GM18867 (cell line): Measurements from ENCODE around the gene MAGIX.
A peak's percentile ranks its signal among the peaks of the same experiment; 100 is the strongest.
"Not testable (repeated sequence)": the region's sequence is repeated elsewhere in the genome, so short reads cannot be mapped to it uniquely, and the experiment has no call there.

Experiments used
- ATAC-seq: cut with Tn5 transposase; IDR thresholded peaks from one replicate; pipeline ENCODE4 v1.9.1; 2021; ENCODE audit warnings: mild to moderate bottlenecking, moderate library complexity; ENCODE audit not compliant: unreplicated experiment

MAGIX gene

GRCh38 chrX:49157194-49157593 is 5.4 kb upstream of the MAGIX start:
- ATAC-seq, result no peak

- ATAC-seq, result no peak
Observed at GRCh38 chrX:49160908-49161307, 1.6 kb upstream of the MAGIX start.

- ATAC-seq, result no peak
Observed at GRCh38 chrX:49161632-49162031, 926 bp upstream of the MAGIX start.

GRCh38 chrX:49163555-49164419 is 1.2 kb downstream of the MAGIX start:
- peak; percentile 50 for ATAC-seq

- ATAC-seq, result no peak
Observed at GRCh38 chrX:49164589-49165360, 2.2 kb downstream of the MAGIX start.

GRCh38 chrX:49165901-49166881 is 3.6 kb downstream of the MAGIX start:
- ATAC-seq, result peak; percentile 48

GRCh38 chrX:49166914-49167739 is 4.6 kb downstream of the MAGIX start:
- ATAC-seq, result peak; percentile 21

- no peak for ATAC-seq
Observed at GRCh38 chrX:49167740-49168108, 5.2 kb downstream of the MAGIX start.

- peak; percentile 30 for ATAC-seq
Observed at GRCh38 chrX:49171752-49172279, 9.3 kb downstream of the MAGIX start, which contains the start of gene PLP2. PLP2 (plus strand) TSS chrX:49171898; CDS start chrX:49172001, 103 bp downstream.

- ATAC-seq, result peak; percentile 71
Observed at GRCh38 chrX:49172280-49172780, 9.8 kb downstream of the MAGIX start.

GRCh38 chrX:49173544-49173943 is 11.0 kb downstream of the MAGIX start:
- ATAC-seq, result not testable (repeated sequence)

- ATAC-seq, result no peak
Observed at GRCh38 chrX:49174723-49175122, 12.2 kb downstream of the MAGIX start.

- no peak for ATAC-seq
Observed at GRCh38 chrX:49175435-49176274, 13.1 kb downstream of the MAGIX start.

GRCh38 chrX:49176421-49177326 is 14.1 kb downstream of the MAGIX start:
- no peak for ATAC-seq

GRCh38 chrX:49177338-49177833 is 14.8 kb downstream of the MAGIX start:
- ATAC-seq, result no peak

GRCh38 chrX:49177873-49178480 is 15.4 kb downstream of the MAGIX start:
- ATAC-seq, result no peak

- ATAC-seq, result no peak
Observed at GRCh38 chrX:49178537-49178936, 16.0 kb downstream of the MAGIX start.
